ENCODE measurements around the gene SIPA1.

The SIPA1 gene

DNA sequence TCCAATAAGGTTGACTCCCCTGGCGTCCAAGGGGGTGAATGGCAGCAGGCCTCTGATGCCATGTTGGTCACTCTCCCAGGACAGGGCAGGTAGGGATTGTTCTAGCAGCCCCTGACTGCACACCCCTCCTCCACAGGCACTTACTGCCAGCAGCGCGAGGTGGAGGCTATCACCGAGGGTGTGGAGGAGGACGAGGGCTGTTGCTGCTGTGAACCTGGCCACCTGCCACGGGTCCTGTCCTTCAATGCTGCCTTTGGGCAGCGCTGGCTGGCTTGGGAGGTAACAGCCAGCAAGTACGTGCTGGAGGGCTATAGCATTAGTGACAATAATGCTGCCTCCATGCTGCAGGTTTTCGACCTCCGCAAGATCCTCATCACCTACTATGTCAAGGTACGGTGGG, 7.7 kb upstream of the SIPA1 start:
- DNase-seq (ENCODE audit: low spot score): no peak
- in situ Hi-C loops (cut with MboI; ENCODE audit: low pct_unique_long_range_greater_than_20kb, low sequenced_read_pairs, unreplicated experiment): no loop called here
- TF ChIP-seq, protein P1, sequence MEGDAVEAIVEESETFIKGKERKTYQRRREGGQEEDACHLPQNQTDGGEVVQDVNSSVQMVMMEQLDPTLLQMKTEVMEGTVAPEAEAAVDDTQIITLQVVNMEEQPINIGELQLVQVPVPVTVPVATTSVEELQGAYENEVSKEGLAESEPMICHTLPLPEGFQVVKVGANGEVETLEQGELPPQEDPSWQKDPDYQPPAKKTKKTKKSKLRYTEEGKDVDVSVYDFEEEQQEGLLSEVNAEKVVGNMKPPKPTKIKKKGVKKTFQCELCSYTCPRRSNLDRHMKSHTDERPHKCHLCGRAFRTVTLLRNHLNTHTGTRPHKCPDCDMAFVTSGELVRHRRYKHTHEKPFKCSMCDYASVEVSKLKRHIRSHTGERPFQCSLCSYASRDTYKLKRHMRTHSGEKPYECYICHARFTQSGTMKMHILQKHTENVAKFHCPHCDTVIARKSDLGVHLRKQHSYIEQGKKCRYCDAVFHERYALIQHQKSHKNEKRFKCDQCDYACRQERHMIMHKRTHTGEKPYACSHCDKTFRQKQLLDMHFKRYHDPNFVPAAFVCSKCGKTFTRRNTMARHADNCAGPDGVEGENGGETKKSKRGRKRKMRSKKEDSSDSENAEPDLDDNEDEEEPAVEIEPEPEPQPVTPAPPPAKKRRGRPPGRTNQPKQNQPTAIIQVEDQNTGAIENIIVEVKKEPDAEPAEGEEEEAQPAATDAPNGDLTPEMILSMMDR (IDR thresholded peaks at IDR 0.05; ENCODE audit: extremely low read depth, insufficient read depth, missing control alignments): no peak

DNA sequence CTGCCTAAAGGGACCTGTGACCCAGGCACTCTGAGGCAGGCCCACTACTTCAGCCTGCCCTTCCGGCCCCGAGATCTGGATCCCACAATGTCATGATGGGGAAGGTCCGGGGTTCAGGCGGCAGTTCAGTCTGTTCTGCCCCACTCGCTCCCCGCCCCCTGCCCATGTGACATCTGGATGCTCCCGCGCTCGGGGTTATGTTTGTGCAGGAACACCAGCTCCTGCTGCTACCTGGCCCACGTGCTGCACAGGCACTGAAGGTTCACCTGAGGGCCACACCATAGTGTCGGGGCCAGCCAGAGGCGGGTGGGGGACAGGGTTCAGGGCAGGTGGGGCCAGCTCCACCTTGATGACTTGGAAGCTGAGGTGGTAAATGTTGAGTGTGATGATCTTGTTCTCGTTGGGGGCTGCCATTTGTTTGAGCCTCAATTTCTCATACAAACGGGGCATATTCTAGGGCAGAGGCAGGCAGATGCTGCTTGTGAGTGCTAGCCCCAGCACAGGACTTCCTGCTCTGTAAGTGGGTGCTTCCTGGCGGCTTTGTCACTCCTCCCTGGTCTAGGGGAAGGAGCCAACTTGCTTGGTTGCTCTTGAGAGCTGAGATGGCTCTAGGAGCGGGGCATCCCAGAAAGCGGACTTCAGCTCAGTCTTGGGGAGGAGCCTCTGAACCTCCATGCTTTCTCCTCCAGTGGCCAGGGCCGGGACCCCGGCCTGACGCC, 4.4 kb upstream of the SIPA1 start:
- TF ChIP-seq, protein P1 (IDR thresholded peaks at IDR 0.05; ENCODE audit: extremely low read depth, insufficient read depth, missing control alignments): no peak
- DNase-seq (ENCODE audit: low spot score): no peak
- in situ Hi-C loops (cut with MboI; ENCODE audit: low pct_unique_long_range_greater_than_20kb, low sequenced_read_pairs, unreplicated experiment): no loop called here

DNA sequence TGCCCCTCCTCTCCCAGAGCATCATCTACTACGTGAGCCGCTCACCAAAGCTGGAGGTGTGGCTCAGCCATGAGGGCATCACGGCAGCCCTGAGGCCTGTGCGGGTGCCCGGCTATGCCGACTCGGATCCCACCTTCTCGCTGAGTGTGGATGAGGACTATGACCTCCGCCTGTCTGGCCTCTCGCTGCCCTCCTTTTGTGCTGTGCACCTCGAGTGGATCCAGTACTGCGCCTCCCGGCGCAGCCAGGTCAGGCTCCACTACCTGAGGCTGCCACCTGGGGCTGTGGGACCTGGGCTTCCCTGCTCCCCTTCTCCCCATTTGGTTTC, 3.8 kb upstream of the SIPA1 start:
- DNase-seq (ENCODE audit: low spot score): no peak
- in situ Hi-C loops (cut with MboI; ENCODE audit: low pct_unique_long_range_greater_than_20kb, low sequenced_read_pairs, unreplicated experiment): no loop called here
- TF ChIP-seq, protein P1 (IDR thresholded peaks at IDR 0.05; ENCODE audit: extremely low read depth, insufficient read depth, missing control alignments): no peak

DNA sequence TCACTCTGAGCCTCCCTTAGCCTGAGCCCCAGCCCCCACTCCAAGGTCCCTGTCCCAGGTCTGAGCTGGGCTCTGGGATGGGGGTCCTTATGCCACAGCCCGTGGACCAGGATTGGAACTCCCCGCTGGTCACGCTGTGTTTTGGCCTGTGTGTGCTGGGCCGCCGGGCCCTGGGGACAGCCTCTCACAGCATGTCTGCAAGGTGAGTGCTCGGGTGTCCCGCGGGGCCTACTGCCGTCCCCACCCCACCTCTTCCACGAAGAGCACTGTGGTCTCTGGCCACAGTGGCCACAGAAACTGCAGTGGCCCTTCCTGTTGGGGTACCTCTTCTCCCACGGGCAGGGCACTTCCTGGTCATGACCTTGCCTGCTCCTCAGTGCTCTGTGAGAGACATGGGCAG, 3.5 kb upstream of the SIPA1 start:
- in situ Hi-C loops (cut with MboI; ENCODE audit: low pct_unique_long_range_greater_than_20kb, low sequenced_read_pairs, unreplicated experiment): no loop called here
- TF ChIP-seq, protein P1 (IDR thresholded peaks at IDR 0.05; ENCODE audit: extremely low read depth, insufficient read depth, missing control alignments): no peak
- no peak for DNase-seq (ENCODE audit: low spot score)

DNA sequence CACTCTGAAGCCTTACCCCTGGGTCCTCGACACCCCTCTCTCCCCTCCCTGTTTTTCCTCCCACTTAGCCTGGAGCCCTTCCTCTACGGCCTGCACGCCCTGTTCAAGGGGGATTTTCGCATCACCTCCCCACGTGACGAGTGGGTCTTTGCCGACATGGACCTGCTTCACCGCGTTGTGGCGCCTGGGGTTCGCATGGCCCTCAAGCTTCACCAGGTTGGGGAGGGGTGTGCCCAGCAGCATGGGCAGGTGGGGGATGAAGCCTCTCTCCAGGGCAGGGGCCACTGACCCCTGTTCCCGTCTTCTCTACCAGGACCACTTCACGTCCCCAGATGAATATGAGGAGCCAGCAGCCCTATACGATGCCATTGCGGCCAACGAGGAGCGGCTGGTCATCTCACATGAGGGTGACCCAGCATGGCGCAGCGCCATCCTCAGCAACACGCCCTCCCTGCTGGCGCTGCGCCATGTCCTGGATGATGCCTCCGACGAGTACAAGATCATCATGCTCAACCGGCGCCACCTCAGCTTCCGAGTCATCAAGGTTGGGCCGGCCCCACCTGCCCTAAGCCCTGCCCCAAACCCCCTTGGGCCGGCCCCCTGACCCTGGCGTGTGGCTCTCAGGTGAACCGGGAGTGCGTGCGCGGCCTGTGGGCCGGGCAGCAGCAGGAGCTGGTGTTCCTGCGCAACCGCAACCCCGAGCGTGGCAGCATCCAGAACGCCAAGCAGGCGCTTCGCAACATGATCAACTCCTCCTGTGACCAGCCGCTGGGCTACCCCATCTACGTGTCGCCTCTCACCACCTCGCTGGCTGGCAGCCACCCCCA, 2.8 kb upstream of the SIPA1 start:
- TF ChIP-seq, protein P1 (IDR thresholded peaks at IDR 0.05; ENCODE audit: extremely low read depth, insufficient read depth, missing control alignments): no peak
- in situ Hi-C loops (cut with MboI; ENCODE audit: low pct_unique_long_range_greater_than_20kb, low sequenced_read_pairs, unreplicated experiment): no loop called here
- no peak for DNase-seq (ENCODE audit: low spot score)

DNA sequence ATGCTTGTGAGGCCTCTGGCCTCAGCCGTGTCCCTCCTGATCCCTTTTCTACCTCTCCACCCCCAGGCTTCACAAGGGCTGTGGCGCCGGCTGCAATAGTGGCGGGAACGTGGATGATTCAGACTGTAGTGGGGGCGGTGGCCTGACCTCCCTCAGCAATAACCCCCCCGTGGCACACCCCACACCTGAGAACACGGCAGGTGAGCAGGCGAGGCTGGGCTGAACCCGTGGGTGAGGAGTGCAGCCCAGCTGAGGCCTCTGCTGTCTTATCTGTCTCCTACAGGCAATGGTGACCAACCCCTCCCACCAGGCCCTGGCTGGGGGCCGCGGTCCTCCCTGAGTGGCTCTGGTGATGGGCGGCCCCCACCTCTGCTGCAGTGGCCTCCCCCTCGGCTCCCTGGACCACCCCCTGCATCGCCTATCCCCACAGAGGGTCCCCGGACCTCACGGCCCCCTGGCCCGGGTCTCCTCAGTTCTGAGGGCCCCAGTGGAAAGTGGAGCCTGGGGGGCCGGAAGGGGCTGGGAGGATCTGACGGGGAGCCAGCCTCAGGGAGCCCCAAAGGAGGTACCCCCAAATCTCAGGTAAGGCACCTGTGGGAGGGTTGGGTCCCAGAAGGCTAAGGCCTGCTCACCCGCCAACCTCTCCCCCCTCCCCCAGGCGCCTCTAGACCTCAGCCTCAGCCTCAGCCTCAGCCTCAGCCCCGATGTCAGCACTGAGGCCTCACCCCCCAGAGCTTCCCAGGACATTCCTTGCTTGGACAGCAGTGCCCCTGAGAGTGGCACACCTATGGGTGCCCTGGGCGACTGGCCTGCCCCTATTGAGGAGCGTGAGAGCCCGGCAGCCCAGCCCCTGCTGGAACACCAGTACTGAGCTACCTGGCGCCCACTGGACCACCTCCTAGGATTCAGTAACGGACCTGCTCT, 1.5 kb upstream of the SIPA1 start:
- no peak for DNase-seq (ENCODE audit: low spot score)
- TF ChIP-seq, protein P1 (IDR thresholded peaks at IDR 0.05; ENCODE audit: extremely low read depth, insufficient read depth, missing control alignments): no peak
- in situ Hi-C loops (cut with MboI; ENCODE audit: low pct_unique_long_range_greater_than_20kb, low sequenced_read_pairs, unreplicated experiment): no loop called here

Data from GM13977 (cell line).